Measurements from ENCODE around the gene ATP13A3.
A peak's percentile ranks its signal among the peaks of the same experiment; 100 is the strongest.

ATP13A3 gene

GRCh38 chr3:194423317-194423716, 63.5 kb downstream of the ATP13A3 start:
- H3K27ac ChIP-seq, result no peak overlapping the region
- DNase-seq (ENCODE audit: low spot score), result no peak
- CTCF ChIA-PET, result interaction anchor here (0.7 kb wide), 1 partner anchor 859 kb away, joined by 4 read pairs; no protein-coding TSS in a partner anchor
- POLR2A ChIA-PET (ENCODE audit: low non-redundant PET), result no interaction called here
- TF ChIP-seq CTCF (conservative IDR thresholded peaks at IDR 0.05; ENCODE audit: low read depth), result no peak

- no peak for TF ChIP-seq CTCF (conservative IDR thresholded peaks at IDR 0.05; ENCODE audit: low read depth)
- ChIA-PET POLR2A (ENCODE audit: low non-redundant PET) (interaction anchor here (0.6 kb wide), 1 partner anchor 41 kb away, joined by 4 read pairs; no protein-coding TSS in a partner anchor), CTCF (no interaction called here)
- no peak for DNase-seq (ENCODE audit: low spot score)
- H3K27ac ChIP-seq, result no peak overlapping the region
Observed at GRCh38 chr3:194422188-194422587, 64.6 kb downstream of the ATP13A3 start.

GRCh38 chr3:194418671-194419070, 68.1 kb downstream of the ATP13A3 start:
- POLR2A ChIA-PET (ENCODE audit: low non-redundant PET), result no interaction called here
- CTCF ChIA-PET, result no interaction called here
- TF ChIP-seq CTCF (conservative IDR thresholded peaks at IDR 0.05; ENCODE audit: low read depth), result no peak
- no peak for DNase-seq (ENCODE audit: low spot score)
- H3K27ac ChIP-seq, result no peak overlapping the region

GRCh38 chr3:194407423-194407822, 79.4 kb downstream of the ATP13A3 start:
- POLR2A ChIA-PET (ENCODE audit: low non-redundant PET), result no interaction called here

GRCh38 chr3:194405766-194406165, 81.0 kb downstream of the ATP13A3 start:
- H3K27ac ChIP-seq, result no peak overlapping the region
- no peak for DNase-seq (ENCODE audit: low spot score)
- ChIA-PET CTCF (interaction anchor here (0.8 to 1.1 kb wide), 5 partner anchors 12 to 72 kb away, joined by 3 to 4 read pairs (median 4); no protein-coding TSS in a partner anchor), POLR2A (ENCODE audit: low non-redundant PET) (no interaction called here)
- TF ChIP-seq CTCF (conservative IDR thresholded peaks at IDR 0.05; ENCODE audit: low read depth), result no peak

More at GRCh38 chr3:194407423-194407822, 79.4 kb downstream of the ATP13A3 start:
- CTCF ChIA-PET, result interaction anchor here (0.7 kb wide), 1 partner anchor 284 kb away, joined by 4 read pairs; no protein-coding TSS in a partner anchor
- no peak for DNase-seq (ENCODE audit: low spot score)
- no peak overlapping the region for H3K27ac ChIP-seq
- no peak for TF ChIP-seq CTCF (conservative IDR thresholded peaks at IDR 0.05; ENCODE audit: low read depth)

- DNase-seq (ENCODE audit: low spot score), result peak; percentile 18
- ChIA-PET CTCF (interaction anchor here (0.7 to 1.1 kb wide), 4 partner anchors 10 to 627 kb away, joined by 3 to 5 read pairs (median 4); no protein-coding TSS in a partner anchor), POLR2A (ENCODE audit: low non-redundant PET) (no interaction called here)
- no peak overlapping the region for H3K27ac ChIP-seq
- peak; percentile 72 for TF ChIP-seq CTCF (conservative IDR thresholded peaks at IDR 0.05; ENCODE audit: low read depth)
Observed at GRCh38 chr3:194404365-194405140, 82.2 kb downstream of the ATP13A3 start.
